Stimulated activated CD4-positive, alpha-beta T cell treated with anti-CD3 and anti-CD28 coated beads, Interleukin-12 subunit alpha, Interleukin-12 subunit beta, amount 100 ng/mL, for 24 hours (primary cell): ENCODE data around the gene SYTL3.
"Not testable (repeated sequence)": the region's sequence is repeated elsewhere in the genome, so short reads cannot be mapped to it uniquely, and the experiment has no call there.

ENCODE experiments used
- DNase-seq, 2 experiments: peaks; one replicate each; pipeline ENCODE4 v3.0.0-alpha.2; 2020; ENCODE audit warnings: low read depth in 2 of 2

SYTL3 gene

DNA sequence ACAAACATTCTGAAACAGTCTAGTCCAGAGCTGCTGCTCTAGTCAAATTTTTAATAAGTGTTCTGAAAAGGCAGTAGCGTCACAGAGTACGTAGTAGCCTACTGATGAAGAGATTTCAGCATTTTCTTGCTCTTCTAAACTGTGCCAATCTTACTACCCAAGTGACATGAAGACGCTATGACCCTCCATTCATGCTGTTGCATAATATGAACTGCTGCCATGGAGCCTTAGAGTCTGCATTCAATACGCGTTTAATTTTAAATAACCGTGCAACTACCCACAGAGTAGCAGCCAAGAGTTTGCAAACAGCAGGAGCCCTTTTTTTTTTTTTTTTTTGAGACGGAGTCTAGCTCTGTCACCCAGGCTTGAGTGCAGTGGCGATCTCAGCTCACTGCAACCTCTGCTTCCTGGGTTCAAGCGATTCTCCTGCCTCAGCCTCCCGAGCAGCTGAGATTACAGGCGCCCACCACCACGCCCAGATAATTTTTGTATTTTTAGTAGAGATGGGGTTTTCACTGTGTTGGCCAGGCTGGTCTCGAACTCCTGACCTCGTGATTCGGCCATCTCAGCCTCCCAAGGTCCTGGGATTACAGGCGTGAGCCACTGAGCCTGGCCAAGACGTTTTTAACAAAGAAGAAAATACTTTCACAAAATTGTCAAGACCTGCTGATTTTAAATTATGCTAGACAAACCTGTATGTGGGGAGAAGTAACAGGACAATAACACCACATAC is 125.0 kb downstream of the SYTL3 start:
- DNase-seq = no peak

DNA sequence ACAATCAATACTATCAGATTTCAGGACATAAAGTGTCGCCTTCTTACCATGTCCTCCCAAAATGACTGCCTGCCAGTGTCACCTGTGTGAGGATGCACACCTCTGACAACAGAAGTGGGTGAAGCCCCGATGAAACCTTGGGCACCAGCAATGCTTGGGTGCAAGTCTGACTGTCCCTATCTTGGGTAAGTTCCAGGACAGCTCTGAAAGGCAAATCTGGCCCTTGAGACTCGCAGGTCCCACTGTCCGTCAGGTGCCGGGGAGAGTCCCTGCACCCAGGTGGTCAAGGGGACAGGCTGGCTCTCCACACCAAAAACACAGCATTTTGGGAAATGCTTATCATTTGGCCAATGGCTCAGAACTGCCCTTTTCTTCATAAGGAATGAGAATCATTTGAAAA is 126.0 kb downstream of the SYTL3 start:
- DNase-seq = no peak

DNA sequence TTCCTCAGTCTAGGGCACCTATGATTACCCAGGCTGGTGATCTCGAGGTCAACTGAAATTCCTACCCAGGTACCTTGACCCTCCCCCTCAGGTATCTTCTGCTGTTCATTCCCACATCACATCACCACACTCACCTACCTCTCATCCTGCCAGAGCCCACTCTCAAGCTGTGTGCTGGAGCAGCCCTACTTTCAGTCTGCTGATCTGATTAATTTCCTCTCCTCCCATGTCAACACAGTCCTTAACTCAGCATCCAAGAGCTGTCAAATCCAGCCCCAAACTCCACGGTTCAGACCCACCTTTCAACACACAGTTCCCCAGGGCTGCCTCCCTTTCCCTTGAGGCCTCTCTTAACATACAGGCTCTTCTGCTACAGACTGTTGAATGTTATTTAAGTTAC is 126.9 kb downstream of the SYTL3 start:
- no peak for DNase-seq

DNA sequence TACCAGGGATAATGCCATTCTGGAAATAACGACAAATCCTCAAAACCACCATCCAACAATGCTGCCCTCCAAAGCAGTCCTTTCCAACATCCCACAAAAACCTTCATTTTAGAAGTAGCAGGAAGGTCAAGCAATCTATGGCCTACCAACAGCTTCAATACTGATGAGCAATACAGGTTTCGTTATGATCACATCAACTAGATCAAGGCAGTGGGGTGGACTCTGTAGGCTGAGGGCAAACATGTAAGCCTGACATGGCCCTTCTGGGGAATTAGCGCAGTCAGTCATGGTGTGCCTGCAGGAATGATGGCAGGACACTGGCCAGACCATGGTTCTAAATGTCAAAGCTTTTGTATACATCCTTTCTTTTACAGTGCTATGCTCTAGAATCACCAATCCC is 127.7 kb downstream of the SYTL3 start:
- DNase-seq = no peak

DNA sequence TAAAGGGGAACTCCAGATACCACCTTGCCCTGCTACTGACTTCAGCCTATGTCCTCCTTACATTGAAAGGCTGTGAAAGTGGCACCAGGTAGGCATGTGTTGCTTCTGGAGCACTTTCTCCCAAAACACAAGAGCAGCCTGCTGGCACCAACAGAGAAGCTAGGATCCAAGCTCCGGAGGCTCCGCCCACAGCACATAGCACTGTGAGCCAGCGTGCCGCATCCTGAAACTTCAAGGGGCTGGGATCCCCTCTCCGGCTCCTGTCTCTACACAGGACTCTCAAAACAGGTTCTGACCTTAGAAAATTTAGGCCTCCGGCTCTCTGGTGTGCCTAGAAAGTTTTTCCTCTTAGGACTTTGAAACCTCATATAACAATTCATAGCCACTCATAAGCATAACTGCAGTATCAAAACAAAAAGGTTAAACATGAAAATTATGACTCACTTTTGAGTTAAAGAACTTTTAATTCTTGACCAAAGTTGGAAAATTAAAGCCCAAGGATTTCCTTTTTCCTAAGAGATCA is 128.2 kb downstream of the SYTL3 start:
- DNase-seq = no peak

DNA sequence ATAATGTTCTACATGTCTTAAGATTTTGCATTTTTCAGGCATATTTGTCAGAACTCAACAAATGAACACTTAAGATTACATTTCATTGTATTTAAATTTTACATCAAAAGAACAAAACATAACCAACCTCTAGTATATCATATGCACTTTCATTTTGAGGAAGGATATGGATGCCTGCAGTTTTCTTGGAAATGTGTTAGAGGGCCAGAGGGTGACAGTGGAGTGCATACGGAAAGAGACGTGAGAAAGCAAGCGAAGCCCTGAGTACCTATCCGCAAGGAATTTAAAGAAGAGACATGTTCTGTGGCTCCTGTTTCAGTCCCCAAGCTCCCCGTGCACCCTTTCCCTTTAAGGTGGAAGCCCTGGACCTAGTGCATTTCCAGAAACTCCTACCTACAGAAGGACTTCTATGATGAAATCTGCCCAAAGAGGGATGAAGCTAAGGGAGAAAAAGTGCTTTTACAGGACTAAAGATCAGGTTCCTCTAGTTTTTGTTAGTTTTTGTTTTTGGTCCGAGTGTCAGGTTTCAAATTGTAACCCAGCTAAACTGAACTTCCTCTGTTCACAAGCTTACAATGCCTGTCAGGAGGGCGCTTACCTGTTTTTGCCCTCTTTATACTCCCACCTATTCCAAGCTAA is 130.5 kb downstream of the SYTL3 start:
- no peak for DNase-seq

DNA sequence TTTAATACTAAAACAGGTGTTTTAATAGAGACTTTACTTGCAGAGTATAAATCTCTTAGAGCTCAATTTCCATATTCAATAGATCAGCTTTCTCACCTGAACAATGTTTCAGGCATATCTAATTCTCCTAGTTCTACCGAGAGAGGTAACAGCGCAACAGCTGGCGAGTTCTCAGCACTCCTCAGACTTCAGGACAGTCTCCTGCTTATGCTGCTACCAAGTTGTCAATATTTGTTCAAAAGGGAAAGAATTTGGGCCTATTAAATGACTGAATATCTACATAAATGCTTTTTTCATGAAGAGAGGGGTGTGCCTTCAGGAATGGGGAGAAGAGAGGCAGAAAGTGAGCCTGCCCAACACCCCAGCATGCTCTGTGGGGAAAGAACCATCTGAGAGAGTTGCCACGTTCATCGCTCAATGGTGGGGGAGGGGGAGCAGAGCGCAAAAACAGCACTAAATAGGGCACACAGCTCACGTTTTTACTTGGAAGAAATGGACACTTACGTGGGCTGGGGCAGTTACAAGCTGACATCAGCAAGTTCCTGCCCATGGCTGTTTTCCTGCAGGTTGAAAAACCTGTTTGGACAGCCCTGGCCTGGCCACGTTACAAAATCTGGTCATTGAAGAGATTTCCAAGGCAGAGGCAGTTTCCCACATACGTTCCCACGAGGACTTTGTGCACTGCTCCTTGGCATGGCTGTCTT is 131.3 kb downstream of the SYTL3 start:
- DNase-seq = no peak

DNA sequence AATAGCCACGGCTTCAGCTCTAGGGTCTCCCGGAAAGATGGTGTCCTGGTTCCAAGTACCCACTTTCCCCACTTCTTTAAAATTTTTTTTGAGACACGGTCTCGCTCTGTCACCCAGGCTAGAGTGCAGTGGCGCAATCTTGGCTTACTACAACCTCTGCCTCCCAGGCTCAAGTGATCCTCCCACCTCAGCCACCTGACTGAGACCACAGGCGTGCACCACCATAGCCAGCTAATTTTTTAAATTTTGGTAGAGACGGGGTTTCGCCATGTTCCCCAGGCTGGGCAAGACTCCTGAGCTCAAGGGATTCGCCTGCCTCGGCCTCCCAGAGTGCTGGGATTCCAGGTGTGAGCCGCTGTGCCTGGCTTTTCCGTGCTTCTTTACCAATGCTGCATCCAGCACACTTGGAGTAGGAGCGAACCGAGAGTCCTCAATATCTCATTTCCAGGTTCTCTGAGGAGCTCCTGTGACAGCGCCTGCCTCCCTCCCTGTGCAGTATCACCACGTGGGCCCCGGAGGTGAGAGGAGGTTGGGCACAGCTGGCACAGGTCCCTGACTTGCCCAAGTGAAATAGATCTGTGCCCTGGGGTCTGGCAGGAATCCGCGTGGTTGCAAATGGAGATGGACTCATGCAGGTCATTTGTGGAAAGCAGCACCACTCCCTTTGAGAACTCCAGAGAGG is 132.0 kb downstream of the SYTL3 start:
- no peak for DNase-seq

DNA sequence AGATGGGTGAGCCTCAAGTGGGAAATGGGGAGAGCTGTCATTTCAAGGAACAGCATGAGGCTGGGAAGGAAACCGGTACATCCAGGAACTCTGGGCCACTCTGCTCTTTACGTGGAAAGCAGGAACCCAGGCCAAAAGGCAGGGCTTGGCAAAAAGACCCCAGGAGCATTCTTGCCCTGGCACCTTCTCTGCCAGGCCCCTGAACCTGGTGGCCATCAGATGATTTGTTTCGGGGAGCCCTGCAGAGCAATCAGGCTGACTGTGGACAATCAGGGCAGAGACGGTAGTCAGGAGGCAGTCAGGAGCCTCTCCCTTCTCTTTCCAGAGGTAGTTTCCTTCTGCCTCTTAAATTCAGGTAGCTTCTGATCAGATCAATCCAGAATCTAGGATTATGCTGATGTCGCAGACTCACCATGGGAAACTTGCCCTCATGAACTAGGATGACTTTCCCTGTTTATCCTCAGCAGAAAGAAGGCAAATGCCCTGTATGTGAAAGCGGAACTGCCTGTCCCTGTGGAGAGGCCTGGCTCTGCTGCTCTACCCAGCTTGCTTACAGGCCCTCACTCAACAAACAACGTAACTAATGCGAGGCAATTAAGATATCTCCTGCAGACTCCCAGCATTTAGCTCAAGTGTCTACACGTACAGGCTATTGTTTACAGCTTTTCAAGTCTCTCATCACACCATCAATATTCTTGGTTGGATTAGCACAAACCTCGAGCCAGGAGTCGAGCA is 132.7 kb downstream of the SYTL3 start:
- DNase-seq = no peak

DNA sequence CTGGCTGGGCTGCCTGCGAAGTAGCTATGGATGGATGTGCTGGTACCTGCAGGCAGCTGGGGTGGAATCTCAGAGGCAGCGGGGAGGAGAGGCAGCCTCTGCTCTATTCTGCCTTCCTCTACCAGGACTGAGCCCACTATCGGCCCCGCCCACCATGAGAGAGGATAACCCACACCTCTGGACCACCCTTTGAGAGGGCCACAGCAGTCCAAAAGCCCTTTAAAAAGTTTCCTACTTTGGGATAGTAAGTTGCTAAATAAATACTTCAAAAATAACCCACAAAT is 133.3 kb downstream of the SYTL3 start:
- DNase-seq = no peak

DNA sequence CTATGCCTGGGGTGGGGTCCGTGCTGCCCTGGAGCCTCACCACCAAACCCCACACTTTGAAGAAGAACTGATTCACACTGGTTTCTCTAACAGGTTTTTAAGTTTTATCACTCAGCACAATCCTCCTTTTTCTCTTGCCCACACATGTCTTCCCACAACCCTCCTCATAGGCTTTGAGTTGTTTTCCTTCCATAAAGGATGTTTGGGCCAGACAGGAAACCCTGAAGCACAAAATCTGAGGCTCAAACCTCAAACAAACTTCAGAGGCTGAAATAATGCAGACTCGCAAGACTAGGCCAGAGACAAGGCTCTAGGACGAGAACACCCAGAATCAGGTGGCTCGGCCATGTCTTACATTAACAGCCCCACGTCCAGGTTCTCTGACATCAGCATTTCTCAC is 134.0 kb downstream of the SYTL3 start:
- DNase-seq = no peak

DNA sequence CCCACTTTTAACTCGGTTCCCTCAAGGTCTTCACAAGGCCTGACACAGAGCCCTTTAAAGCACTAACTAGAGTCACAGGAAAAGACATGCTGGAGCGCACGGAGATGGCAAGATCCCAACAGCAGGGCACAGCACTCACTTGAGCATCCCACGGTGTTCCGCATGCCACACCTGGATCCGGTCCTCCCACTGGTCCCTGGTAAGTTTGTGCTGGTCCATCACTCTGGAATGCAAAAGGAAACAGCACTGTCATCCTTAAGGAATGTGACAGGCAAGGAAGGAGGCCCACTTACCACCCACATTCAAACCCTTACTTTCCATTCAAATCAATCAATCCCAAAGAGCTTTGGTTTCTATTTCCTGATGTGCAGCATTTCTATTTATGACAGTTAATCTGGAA is 134.7 kb downstream of the SYTL3 start:
- DNase-seq = no peak

DNA sequence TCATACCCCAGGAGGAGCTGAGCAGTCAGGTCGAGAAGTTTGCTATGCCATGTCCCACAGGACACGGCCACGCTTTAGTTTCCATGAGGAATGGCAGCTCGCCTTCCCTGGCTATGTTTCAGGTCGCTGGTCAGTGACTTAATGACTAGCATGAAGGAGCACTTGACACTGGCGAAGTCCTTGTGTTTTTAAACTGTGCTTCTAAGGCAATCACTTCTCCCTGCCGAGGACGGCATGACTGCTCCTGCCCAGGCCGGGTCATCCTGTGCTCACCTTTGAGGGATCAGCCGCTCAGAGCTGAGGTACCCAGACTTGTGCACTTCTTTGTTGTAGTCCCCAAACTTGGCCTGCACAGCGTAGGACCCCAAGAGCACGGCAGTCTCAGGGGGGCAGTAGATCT is 135.2 kb downstream of the SYTL3 start:
- no peak for DNase-seq

DNA sequence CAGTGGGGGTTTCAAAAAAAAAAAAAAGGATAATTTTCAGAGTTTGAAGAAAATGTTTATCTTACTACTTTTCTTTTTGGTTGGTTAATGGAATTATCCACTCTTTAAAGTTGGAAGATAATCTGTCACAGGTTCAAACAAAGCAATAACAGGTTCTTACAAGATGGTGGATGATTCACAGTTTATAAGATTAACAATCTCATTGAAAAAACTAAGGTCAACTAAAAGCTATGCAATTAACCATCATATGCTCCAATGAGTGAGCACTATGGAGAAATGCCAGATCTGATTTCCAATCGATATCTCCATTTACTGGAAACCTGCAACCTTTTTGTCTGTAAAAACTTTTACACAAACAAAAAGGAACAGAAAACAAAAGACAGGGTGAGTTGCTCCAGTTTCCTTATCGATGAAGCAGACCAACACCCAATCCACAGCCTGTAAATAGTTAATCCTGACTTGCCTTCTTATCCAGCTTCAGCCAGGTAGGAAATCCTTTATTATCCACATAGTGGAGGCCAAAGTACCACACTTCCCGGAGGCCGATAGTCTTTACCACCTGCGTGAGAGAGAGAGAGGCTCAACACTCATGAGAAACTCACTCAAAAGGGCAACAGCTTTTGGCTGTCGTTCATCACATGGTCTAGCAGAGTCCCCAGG is 136.9 kb downstream of the SYTL3 start:
- DNase-seq = no peak

DNA sequence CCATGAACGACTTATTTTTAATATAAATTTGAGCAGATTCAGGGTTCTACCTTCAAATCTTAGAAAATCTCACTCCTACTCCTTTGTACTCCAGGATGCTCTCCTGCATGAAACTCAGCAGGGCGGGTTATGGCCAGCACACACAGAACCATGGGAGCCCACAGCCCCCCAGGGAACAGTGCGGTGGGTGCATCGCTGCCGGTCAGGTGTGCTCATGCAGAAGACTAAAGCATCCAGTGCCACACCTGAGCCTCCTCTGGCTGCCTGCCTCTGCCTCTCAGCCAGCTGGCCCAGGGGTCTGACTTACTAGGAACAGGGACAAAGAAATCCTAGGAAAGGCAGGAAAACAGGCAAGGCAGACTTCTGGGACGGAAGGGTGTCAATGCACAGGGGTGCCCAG is 137.5 kb downstream of the SYTL3 start:
- no peak for DNase-seq

DNA sequence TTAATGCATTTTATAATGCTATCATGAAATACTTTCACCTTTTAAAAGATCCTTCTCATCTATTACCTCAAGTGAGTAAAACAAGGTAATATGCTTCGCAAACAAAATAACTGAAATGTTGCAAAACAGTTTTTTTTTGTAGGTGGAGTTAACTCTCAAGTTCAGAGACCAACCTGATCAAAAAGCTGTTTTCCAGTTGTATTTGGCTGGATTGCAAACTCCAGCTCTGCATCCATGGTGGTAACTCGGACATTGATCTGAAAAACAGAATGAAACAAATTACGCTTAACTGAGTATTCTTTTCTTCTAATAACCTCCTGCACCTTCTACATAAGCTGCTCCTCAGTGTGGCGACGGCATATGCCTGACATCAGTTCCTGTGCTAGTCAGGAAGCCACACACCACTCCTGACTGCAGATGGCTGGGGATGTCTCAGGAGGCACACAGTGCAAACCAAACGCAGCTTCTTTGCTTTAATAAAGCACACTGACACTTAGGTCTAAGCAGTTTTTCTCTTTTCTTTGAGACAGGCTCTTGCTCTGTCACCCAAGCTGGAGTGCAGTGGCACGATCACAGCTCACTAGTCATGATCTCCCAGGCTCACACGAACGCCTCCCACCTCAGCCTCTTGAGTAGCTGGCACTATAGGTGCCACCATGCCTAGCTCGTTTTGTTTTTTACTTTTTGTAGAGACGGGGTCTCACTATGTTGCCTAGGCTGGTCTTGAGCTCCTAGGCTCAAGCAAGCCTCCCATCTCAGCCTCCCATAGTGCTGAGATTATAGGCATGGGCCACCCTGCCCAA is 139.5 kb downstream of the SYTL3 start:
- DNase-seq = no peak

DNA sequence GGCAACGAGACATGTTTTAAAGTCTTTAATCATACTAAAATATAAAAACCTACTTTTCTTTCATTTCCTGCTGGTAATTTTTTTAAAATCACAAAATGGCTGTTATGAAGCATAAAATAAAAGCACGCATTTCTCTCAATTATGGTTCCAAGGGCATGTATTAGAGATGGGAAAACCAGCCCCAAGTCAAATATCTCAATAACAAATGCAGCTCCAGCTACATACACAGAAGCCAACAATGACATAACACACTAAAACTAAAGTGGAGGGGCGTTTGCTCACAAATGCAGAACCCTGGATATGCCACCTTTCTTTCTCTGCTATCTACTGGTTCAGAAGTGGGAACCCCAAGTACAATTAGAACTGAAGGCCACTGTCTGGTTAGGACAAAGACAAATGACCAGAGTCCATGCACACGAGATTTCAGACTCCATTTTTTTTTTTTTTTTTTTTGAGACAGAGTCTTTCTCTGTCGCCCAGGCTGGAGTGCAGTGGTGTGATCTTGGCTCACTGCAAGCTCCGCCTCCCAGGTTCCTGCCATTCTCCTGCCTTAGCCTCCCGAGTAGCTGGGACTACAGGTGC is 141.5 kb downstream of the SYTL3 start:
- no peak for DNase-seq

DNA sequence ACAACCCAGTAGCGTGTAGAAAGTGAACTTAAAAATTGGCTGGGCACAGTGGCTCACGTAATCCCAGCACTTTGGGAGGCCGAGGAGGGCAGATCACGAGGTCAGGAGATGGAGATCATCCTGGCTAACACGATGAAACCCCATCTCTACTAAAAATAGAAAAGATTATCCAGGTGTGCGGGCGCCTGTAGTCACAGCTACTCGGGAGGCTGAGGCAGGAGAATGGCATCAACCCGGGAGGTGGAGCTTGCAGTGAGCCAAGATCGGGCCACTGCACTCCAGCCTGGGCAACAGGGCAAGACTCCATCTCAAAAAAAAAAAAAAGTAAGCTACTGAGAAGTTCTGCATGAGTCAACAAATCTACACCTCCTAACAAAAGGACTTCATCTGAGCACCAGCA is 142.7 kb downstream of the SYTL3 start:
- DNase-seq = not testable (repeated sequence)

DNA sequence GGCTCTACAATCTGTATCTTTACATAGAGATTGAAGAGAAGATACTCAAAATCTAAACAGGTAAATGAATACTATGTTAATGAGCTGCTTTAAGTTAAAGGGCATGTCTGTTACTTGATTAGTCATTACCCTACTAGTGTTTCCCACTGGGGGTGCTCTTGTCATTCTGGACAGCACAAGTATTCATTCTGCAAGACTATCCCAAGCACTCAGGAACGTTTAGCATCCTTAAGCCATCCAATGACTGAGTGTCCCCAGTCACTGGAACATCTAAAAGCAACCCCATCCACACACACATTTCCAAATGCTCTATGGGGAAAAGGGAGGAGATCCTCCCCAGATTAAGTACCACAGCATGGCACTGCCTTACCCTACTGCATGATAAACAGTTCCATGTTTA is 143.6 kb downstream of the SYTL3 start:
- no peak for DNase-seq

DNA sequence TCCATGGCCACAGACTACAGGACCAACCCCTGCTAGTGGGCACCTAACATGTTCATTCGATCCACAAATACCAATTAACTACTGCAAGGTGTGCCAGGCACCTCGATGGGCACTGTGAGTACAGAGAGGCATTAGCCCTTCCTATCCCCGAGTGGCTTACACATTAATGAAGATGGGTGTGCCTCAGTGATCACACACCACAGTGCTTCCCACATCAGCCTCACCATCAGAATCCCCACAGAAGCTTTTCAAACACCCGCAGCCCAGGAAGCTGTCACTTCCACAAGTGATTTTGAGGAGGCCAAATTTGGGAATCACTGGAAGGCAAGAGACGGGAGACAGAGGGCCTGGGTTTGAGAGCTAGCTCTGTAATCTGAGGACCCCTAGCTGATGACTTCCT is 145.7 kb downstream of the SYTL3 start:
- no peak for DNase-seq
